GM19455 (cell line): Measurements from ENCODE around the gene LTV1.
A peak's percentile ranks its signal among the peaks of the same experiment; 100 is the strongest.
"Not testable (repeated sequence)": the region's sequence is repeated elsewhere in the genome, so short reads cannot be mapped to it uniquely, and the experiment has no call there.

ENCODE experiments used
- ATAC-seq: cut with Tn5 transposase; IDR thresholded peaks from one replicate; pipeline ENCODE4 v1.9.1; 2021; ENCODE audit not compliant: unreplicated experiment

Gene LTV1

GRCh38 chr6:143840595-143841265 lies 2.4 kb upstream of the LTV1 start:
- ATAC-seq = no peak

GRCh38 chr6:143842461-143842901 lies 657 bp upstream of the LTV1 start:
- ATAC-seq = no peak

- ATAC-seq = peak; percentile 7
Measured at GRCh38 chr6:143843677-143843999, 500 bp downstream of the LTV1 start.

GRCh38 chr6:143844006-143844405 lies 868 bp downstream of the LTV1 start:
- no peak for ATAC-seq

- ATAC-seq = no peak
Measured at GRCh38 chr6:143845033-143845432, 1.9 kb downstream of the LTV1 start.

- ATAC-seq = not testable (repeated sequence)
Measured at GRCh38 chr6:143851706-143852105, 8.6 kb downstream of the LTV1 start.

- not testable (repeated sequence) for ATAC-seq
Measured at GRCh38 chr6:143855057-143855456, 11.9 kb downstream of the LTV1 start.

GRCh38 chr6:143856762-143857161 lies 13.6 kb downstream of the LTV1 start:
- ATAC-seq = not testable (repeated sequence)

- ATAC-seq = no peak
Measured at GRCh38 chr6:143857651-143858050, 14.5 kb downstream of the LTV1 start.

GRCh38 chr6:143859891-143860660 lies 16.9 kb downstream of the LTV1 start:
- no peak for ATAC-seq

- no peak for ATAC-seq
Measured at GRCh38 chr6:143863771-143864170, 20.6 kb downstream of the LTV1 start.

- ATAC-seq = no peak
Measured at GRCh38 chr6:143864234-143864633, 21.1 kb downstream of the LTV1 start, which contains the start of gene ZC2HC1B. Gene ZC2HC1B, plus strand, starts transcription at chr6:143864474. Its CDS starts 66 bp downstream, at chr6:143864540.

- no peak for ATAC-seq
Measured at GRCh38 chr6:143867236-143867635, 24.1 kb downstream of the LTV1 start.

- ATAC-seq = not testable (repeated sequence)
Measured at GRCh38 chr6:143868808-143869207, 25.7 kb downstream of the LTV1 start.

GRCh38 chr6:143871202-143871730 lies 28.1 kb downstream of the LTV1 start:
- not testable (repeated sequence) for ATAC-seq

GRCh38 chr6:143872201-143872600 lies 29.1 kb downstream of the LTV1 start:
- ATAC-seq = peak; percentile 88

- ATAC-seq = not testable (repeated sequence)
Measured at GRCh38 chr6:143873600-143873999, 30.5 kb downstream of the LTV1 start.

- not testable (repeated sequence) for ATAC-seq
Measured at GRCh38 chr6:143874503-143874902, 31.4 kb downstream of the LTV1 start.

GRCh38 chr6:143877584-143878271 lies 34.6 kb downstream of the LTV1 start:
- no peak for ATAC-seq

GRCh38 chr6:143878272-143878760 lies 35.2 kb downstream of the LTV1 start:
- ATAC-seq = no peak

- no peak for ATAC-seq
Measured at GRCh38 chr6:143880412-143880811, 37.3 kb downstream of the LTV1 start.
